Right ventricle myocardium superior (tissue), 1 donor: Measurements from ENCODE around the gene ARMH4. TPM values are rescaled to one million over a fixed set of nuclear protein-coding genes. Genes with fewer than 3 reads are reported as not detected.

Experiments used
- total RNA-seq: library from RNA; stranded (reverse); fragmentation: NEBNext Ultra II Directional; extraction: Animal tissue kit (Norgen Biotek cat#: 25700); gene quantifications from one replicate; pipeline ENCODE4 v1.2.1, GENCODE V29; 2021
- donor health status: DM: no; HTN: yes; CAD: no; lungs with severe emphysema.

ARMH4 gene
- total RNA-seq, 1 donor from 2014 or later = 6.2 TPM

Other genes starting within 250 kb of the ARMH4 start
- 68.5 TPM for gene ACTR10, start 47.9 kb upstream of the ARMH4 start, total RNA-seq
- gene PSMA3, start 92.6 kb upstream of the ARMH4 start, total RNA-seq = 162 TPM
- 15.4 TPM for gene ARID4A, start 146.3 kb upstream of the ARMH4 start, total RNA-seq
- gene TOMM20L, start 243.7 kb upstream of the ARMH4 start, total RNA-seq = not detected